HG03025 (cell line): Measurements from ENCODE around the gene LMF1.

Experiments used
- ATAC-seq: cut with Tn5 transposase; IDR thresholded peaks from one replicate; pipeline ENCODE4 v1.9.1; 2021; ENCODE audit warnings: mild to moderate bottlenecking, moderate library complexity; ENCODE audit not compliant: unreplicated experiment, low FRiP score

The LMF1 gene

DNA sequence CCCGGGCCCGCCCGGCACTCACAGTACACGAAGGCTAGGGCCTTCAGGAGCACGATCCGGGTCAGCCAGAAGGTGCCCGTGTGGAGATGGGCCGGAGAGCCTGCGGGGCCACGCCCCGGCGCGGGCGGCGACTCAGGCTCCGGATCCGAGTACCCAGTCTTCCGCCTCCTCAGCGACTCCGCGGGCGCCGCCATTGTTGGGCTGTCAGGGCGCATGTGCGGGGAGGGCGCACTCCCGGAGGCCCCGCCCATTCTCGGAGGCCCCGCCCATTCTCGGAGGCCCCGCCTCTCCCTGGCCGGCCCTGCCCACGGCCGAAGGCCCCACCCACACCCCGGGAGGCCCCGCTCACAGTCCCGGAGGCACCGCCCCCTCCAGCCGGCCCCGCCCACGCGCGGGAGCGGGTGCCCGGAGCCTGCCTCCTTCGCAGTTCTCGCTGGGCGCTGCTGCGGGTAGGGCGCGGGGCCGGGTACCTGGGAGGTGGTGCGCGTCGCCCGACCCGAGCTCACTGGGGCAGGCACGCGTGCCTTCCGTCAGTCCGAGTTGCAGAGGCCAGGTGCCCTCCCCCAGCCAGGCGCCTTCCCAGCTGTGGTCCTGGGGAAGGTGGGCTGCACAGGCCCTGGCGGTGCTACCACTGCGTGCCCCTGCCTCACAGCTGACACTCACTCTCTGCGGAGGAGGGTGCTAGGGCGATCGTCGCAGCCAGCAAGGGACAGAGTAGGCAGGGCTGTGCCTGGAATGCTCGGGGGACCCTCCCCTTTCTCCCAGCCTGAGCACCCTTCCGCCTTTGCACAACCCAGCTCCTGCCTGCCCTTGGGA lies at the start of gene LMF1:
LMF1 (minus strand) TSS at position 219 of the 816 bp plus-strand sequence; CDS start at position 215, 4 bp downstream.
- peak; percentile 59 for ATAC-seq

GRCh38 chr16:1020091-1020399 lies 49.3 kb upstream of the LMF1 start:
- ATAC-seq = no peak

DNA sequence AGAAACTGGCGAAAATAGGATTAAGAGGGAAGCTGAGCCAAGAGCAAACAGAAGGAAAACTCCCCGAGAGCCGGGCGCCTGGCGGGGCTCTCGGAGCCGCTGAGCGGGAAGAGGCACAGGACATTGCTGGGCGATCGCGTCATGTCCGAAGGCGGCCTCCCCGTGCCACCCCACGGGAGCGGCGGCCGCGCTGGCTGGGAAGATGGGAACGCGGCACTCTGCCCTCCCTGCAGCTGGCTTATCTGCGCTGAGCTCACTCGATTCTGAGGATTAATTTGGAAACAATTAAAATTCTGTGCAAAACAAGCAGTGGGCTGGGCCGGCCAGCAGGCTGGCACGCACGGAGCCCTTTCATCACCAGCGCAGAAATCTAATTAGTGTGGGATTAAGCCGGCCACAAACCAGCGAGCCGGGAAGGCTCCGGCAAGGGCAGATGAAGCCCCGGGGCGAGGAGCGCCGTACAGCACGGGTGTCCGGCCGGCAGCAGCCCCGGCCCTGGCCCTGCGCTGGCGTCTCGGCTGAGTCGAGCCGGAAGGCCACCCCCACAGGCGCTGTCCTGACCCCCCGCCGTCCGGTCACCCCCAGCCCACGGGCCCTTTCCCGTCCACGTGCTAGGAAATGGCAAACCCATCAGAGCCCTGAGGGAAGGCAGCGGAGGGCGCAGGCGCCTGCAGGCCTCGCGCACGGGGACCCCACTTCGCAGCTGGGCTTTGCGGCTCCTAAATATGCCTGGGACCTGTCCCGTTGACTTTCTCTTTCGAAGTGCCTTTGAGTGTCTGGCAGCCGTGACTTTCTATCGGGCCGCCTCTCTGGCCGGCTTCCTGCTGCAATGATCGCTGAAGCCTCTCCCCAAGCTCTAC lies 48.7 kb upstream of the LMF1 start:
- no peak for ATAC-seq

GRCh38 chr16:1018447-1019198 lies 47.8 kb upstream of the LMF1 start:
- no peak for ATAC-seq

- ATAC-seq = no peak
Observed at GRCh38 chr16:1014771-1015495, 44.1 kb upstream of the LMF1 start.

GRCh38 chr16:1014221-1014620 lies 43.4 kb upstream of the LMF1 start:
- no peak for ATAC-seq

GRCh38 chr16:1013593-1013900 lies 42.8 kb upstream of the LMF1 start:
- no peak for ATAC-seq

- no peak for ATAC-seq
Observed at GRCh38 chr16:1012722-1013592, 42.2 kb upstream of the LMF1 start.

DNA sequence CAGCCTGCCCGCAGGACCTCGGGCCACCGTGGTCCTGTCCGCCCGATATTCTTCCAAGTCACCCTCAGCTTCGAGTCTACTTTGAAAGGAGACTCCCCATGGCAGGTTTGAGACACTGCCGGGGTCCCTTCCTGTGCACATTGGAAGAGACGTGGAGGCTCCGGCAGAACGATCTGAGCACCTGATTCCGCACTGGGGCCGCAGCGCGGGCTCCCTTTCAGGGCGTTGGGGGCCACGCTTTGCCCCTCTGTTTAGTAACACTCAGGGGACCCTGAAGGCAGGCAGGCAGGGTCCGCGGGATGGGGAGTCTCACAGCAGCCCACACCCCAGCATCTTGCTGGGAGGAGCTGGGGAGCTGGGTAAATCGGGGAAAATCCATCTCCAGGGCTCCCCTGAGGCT lies 41.4 kb upstream of the LMF1 start:
- ATAC-seq = no peak

DNA sequence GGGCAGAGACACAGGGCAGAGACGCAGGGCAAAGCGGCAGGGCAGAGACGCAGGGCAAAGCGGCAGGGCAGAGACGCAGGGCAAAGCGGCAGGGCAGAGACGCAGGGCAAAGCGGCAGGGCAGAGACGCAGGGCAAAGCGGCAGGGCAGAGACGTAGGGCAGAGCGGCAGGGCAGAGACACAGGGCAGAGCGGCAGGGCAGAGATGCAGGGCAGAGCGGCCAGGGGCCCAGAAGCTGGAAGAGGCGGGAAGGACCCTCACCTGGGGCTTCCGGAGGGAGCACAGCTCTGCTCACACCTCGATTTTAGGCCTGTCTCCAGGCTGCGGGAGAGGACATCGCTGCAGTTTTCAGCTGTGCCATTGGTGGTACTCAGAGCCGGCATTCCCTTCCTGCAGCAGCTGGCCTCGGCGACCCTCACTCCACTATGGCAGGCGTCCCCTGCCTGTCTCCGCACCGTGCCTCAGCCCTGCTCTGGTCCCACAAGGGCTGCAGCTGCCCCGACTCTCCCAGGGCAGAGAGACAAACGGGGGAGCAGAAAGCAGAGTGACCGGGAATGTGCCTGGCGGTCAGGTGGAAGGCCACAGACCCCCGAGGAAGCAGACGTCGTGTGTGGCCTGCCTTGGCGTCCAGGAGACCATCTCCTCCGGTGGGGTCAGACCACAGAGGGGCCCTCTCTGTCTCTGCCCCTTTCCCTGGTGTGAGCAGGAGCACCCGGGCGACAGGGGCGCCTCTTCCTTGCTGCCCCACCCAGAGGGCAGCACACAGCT lies 40.7 kb upstream of the LMF1 start:
- ATAC-seq = no peak

DNA sequence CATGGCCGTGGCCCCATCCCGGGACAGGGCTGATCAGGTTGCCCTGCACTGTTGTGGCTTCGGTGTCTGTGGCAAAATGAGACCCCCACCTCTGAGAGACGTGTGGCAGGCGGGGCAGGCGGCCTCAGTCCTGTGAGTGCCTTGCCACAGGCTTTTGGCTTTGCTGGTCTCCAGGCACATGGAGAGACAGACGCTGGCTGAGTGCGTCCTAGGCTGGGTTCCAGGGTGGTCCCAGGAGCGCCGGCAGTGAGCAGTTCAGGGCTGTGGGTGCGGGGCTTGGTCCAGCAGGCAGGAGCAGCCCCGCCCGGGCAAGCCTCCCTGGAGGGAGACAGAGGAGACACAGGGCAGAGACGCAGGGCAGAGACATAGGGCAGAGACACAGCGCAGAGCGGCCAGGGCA lies 40.0 kb upstream of the LMF1 start:
- no peak for ATAC-seq

- no peak for ATAC-seq
Observed at GRCh38 chr16:1010251-1010650, 39.5 kb upstream of the LMF1 start.

DNA sequence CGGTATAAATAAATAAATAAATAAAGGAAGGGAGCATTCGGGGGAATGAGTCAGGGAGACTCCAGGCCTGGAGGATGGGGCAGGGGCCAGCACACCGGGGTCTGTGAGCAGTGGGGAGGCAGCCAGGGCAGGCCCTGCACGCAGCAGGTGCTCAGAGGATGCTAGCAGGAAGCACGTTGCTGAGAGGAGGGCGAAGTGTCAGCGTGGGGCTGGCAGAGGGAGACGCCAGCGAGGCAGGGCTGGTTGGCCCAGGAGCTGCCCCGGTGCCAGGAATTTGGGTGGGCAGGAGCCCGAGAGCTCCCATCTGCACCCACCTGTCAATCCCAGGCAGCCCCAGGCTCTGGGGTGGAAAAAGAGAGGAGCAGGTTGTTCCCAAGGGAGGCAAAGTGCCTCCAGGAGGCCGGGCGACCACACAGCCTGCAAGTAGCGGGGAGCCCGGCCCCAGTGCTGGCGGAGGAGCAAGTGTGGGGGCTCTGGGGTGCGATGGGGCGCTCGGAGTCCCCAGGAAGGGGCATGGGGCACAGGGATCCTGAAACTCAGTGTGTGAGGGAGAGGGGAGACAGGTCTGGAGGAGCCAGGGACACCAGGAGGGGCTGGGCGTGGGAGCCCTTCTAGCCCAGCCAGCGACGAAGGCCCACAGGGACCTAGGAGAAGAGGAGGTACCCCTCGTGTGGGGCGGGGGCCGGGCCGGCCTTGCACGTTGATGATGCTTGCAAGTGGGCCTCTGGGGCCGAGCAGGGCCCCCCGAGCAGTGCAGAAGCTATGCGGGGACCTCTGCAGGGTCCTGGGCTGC lies 38.8 kb upstream of the LMF1 start:
- no peak for ATAC-seq

- ATAC-seq = no peak
Observed at GRCh38 chr16:1008085-1008484, 37.3 kb upstream of the LMF1 start.

GRCh38 chr16:1007284-1007850 lies 36.6 kb upstream of the LMF1 start:
- ATAC-seq = no peak

- no peak for ATAC-seq
Observed at GRCh38 chr16:1006781-1007180, 36.0 kb upstream of the LMF1 start.

- ATAC-seq = no peak
Observed at GRCh38 chr16:1005286-1005685, 34.5 kb upstream of the LMF1 start.
